GM18951 (cell line): ENCODE measurements around the gene INSM1.

Source experiments
- POLR2A ChIP-seq: IDR thresholded peaks from 4 replicates; pipeline ENCODE4 v1.6.1; 2011; ENCODE audit warnings: mild to moderate bottlenecking; ENCODE audit not compliant: insufficient read length, insufficient read depth; ENCODE audit errors: extremely low read depth
- in situ Hi-C: fragments of 300-500 bp; cut with MboI; formaldehyde crosslinking; loops from one replicate; pipeline ENCODE4 v1.12.0; 2022; ENCODE audit warnings: low sequenced_read_pairs, mixed read lengths, inconsistent platforms; ENCODE audit not compliant: unreplicated experiment

The INSM1 gene

DNA sequence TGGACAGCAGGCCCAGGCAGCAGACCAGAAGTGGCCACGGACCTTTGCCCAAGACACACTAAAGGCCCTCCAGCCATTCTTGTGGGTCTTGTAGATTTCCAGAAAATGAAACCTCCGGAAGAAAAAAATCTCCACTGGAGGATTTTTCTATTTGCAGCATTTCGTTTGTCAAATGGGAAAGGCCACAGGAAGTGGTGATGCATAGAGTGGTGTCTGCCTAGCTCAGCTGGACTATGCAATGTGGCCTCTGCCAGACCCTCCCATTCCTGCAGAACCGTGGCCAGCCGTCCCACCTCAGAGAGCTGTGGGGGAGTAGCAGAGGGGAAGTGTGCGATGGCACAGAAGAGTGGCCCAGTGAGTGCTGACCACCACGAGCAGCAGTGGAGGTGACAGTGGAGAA, 24.0 kb upstream of the INSM1 start:
- in situ Hi-C loops: no loop called here
- TF ChIP-seq POLR2A: no peak

- in situ Hi-C loops: no loop called here
- TF ChIP-seq POLR2A: no peak
Observed at GRCh38 chr20:20344476-20344875, 23.4 kb upstream of the INSM1 start.

DNA sequence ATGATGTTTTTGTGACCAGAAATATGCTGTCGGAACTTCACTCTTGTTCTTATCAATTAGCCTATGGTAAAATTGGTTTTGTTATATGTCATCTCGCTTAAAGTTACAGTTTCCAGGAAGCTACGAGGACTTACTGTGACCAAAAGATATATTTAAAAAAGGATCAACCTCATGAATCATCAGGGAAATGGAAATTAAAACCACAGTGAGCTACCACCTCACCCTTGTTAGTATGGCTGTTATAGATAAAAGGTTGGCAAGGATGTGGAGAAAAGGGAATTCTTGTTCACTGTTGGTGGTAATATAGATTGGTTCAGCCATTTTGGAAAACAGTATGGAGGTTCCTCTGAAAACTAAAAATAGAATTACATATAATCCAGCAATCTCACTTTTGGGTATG, 14.3 kb upstream of the INSM1 start:
- TF ChIP-seq POLR2A: no peak
- in situ Hi-C loops: loop anchor here (10.0 kb wide), 1 partner anchor 201 kb away; no protein-coding TSS in a partner anchor

DNA sequence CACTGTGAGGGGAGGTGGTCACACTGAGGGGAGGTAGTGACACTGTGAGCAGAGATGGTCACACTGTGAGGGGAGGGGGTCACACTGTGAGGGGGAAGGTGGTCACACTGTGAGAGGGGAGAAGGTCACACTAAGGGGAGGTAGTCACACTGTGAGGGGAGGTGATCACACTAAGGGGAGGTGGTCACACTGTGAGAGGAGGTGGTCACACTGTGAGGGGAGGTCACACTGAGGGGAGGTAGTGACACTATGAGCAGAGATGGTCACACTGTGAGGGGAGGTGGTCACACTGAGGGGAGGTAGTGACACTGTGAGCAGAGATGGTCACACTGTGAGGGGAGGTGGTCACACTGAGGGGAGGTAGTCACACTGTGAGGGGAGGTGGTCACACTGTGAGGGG, 12.4 kb upstream of the INSM1 start:
- in situ Hi-C loops: loop anchor here (10.0 kb wide), 1 partner anchor 199 kb away; no protein-coding TSS in a partner anchor

DNA sequence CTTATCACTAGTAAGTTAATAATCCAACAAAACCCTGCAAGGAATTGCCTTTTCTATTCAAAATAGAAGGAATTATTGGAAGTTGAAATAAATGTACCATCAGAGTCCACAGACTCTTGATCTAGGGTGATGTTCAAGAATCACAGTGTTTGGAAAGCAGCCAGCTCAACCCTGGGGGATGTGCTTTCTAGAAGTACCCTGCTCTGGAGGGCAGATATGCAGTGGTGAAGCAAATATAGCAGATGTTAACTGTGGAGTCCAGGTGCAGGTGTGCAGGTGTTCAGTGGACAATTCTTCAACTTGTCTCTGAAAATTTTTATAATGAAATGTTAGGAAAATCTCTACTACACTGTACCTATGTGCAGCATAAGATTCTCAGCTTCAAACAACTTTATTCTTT, 9.1 kb upstream of the INSM1 start:
- in situ Hi-C loops: loop anchor here (10.0 kb wide), 1 partner anchor 196 kb away; no protein-coding TSS in a partner anchor
- no peak for TF ChIP-seq POLR2A

DNA sequence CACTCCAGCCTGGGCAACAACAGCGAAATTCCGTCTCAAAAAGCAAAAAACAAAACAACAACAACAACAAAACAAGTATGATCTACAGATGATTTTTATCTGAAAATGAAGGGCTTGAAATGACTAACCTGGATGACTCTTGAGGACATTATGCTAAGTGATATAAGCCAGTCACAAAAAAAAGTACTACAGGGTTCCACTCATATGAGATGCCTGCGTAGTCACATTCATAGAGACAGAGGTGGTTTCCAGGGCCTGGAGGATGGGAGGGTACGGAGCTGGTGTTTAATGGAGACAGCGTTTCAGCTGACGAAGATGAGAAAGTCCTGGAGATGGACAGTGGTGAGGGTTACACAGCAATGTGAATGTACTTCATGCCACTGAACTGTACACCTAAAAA, 8.3 kb upstream of the INSM1 start:
- no peak for TF ChIP-seq POLR2A
- in situ Hi-C loops: loop anchor here (10.0 kb wide), 1 partner anchor 195 kb away; no protein-coding TSS in a partner anchor

DNA sequence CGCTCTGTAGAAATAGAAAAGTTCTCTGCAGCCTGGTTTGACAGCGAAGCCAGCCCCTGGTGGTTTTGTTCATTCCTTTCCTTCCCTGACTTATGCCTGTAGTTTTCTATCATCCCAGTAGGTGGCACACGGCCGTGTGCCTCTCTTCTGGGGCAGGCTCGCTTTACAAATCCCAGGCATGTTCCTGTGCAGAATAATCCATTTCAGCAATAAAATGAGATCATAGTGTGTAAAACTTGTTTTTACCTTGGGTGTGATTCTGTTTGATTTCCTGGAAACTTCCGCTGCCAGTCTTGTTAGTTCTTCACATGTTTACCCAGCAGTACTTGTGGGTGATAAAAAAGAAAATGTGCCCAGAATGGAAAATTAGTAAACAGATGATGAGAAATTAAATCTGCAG, 7.4 kb upstream of the INSM1 start:
- in situ Hi-C loops: no loop called here
- TF ChIP-seq POLR2A: no peak

GRCh38 chr20:20362774-20363433, 5.0 kb upstream of the INSM1 start:
- in situ Hi-C loops: no loop called here
- no peak for TF ChIP-seq POLR2A

- in situ Hi-C loops: no loop called here
- no peak for TF ChIP-seq POLR2A
Observed at GRCh38 chr20:20363434-20363798, 4.5 kb upstream of the INSM1 start.

- no peak for TF ChIP-seq POLR2A
- in situ Hi-C loops: no loop called here
Observed at GRCh38 chr20:20363799-20364592, 3.9 kb upstream of the INSM1 start.

DNA sequence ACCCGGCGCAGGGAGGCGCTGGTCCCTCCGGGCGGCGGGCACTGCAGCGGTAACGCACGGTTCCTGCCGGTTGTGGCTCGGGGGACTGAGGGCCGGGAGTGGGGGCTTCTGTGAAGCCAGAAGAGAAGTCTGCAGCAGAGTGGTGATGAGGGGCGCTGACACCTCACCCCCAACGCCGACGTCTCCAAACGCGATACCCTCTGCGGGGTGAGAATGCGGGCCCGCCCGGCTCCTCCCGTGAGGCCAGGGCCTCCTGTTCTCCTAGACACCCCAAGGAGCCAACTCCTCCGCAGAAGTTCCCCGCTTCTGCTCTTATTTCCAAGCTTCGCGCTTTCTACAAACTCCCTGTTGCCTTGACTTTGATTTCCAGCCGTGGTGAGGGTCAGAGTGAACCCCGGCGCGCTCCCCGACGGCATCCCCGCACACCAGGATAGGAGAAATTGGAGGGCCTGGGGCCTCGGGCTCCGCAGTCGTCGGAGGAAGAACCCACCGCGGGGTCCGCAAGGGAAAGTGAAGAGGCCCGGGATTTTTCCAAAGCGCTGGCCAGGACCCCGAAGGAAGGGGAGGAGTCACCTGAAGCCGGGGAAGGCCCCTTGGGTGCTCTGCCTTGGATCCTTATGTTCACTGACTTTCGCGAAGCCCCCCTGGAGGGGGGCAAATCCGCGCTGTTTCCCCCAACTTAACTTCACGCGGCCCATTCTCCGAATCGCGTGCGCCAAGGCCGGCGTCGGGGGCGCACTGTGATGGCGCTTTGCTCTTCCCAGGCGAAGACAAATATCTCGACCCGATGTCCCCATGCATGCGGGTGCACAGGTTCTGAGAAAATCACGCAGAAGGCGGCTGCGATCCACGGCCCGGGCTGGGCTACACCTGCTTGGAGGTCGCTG, 3.1 kb upstream of the INSM1 start:
- in situ Hi-C loops: no loop called here
- TF ChIP-seq POLR2A: no peak

DNA sequence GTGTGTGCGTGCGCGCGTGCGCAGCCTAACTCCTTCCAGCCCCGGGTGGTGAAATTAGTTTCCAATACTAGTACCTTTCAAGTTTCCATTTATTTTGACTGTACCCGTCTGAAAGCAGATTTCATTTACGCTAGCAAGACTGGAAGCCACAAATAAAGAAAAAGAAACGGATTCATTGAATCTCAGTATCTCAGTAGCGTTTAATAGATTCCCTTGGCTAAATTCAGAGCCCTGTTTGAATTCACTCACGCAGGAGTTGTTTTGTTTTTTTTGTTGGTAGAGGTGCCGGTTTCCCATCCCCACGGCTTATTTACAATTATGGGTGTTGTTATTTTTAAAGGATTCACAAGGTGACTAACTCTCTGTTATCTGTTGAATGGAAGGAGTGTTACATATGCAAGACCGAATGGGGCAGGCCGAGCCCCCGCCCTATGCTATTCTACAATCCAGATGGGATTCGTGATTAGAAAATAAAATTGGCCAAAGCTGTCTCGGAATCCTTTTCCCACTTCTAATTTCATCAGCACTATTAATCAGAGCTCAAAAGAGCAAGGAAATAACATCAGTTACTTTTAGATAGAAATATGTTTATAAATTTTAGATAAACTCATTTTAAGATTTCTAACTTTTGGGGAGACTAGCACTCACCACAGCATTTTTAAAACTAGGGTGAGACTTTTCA, 2.3 kb upstream of the INSM1 start:
- TF ChIP-seq POLR2A: no peak
- in situ Hi-C loops: no loop called here

DNA sequence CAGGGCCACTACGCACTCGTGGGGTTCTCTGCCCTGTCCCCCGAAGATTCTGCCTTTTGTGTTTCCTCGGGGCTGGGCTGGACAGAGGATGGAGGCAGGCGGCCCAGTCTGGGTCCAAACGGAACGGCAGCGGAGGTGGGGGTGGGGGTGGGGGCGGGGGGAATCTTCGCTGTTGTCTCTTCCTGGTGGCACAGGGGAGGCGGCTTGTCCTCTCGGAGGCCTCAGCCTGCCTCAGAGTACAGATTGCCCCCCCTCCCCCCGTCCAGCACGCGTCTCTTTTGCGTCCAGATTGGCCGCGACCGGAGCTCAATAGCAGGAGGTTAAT, 1.4 kb upstream of the INSM1 start:
- in situ Hi-C loops: no loop called here
- TF ChIP-seq POLR2A: no peak
